ENCODE results near the gene AKAIN1.

AKAIN1 gene

DNA sequence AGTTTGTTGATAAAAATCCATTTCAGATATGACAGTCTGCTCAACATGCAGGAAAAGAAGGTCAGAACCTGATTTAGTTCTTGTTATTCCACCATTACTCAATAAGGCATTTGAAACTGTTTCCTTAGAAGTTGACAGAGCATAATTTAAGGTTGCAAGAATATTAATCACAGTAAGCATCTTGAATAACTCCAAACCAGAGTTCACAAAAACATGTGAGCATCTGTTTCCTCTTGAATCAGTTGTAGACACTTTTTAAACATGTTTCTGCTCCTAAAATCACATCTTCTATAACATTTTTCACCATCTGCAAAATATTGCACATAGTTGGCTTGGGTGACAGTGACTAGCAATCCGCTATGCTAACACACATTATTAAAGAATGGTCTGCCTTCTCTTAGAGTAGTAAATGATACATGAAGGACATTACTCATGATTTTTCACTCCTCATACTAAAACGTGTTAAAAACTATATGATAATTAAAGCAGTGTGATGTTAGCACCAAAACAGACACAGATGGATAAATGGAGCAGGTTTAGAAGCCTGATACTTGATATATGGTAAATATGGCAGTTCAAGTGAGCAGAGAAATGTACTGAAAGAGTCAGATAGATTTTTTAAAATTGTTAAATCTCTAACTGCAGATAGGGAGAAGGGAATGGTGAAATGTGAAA is 30.3 kb downstream of the AKAIN1 start:
- Histone ChIP-seq H3K4me3 (ENCODE audit: low read length) (no peak overlapping the region), H3K9ac (ENCODE audit: low read length) (no peak overlapping the region), H3K4me2 (ENCODE audit: low read depth, low read length) (no peak overlapping the region), H3K9me3 (replicated peaks; ENCODE audit: insufficient read depth, low read length) (no peaks in the 10 kb centered on the region), H3F3A (ENCODE audit: insufficient read depth, low read length) (no peaks in the 10 kb centered on the region), H2AFZ (ENCODE audit: low read length) (no peak overlapping the region), H3K4me1 (ENCODE audit: low read length) (no peaks in the 10 kb centered on the region), H3K27ac (ENCODE audit: low read length) (no peak overlapping the region), H4K20me1 (ENCODE audit: insufficient read depth, low read length) (no peaks in the 10 kb centered on the region), H3K79me2 (ENCODE audit: low read length) (no peaks in the 10 kb centered on the region), H3K9me2 (replicated peaks; ENCODE audit: insufficient read depth, low read length) (no peaks in the 10 kb centered on the region), H3K27me3 (replicated peaks; ENCODE audit: insufficient read depth, low read length) (no peaks in the 10 kb centered on the region), H3K36me3 (replicated peaks; ENCODE audit: insufficient read depth, low read length) (no peaks in the 10 kb centered on the region)
- no peak for DNase-seq
- TF ChIP-seq EZH2 (optimal IDR thresholded peaks at IDR 0.05; ENCODE audit: low read depth, low read length), result no peak
- TF ChIP-seq, protein P1, sequence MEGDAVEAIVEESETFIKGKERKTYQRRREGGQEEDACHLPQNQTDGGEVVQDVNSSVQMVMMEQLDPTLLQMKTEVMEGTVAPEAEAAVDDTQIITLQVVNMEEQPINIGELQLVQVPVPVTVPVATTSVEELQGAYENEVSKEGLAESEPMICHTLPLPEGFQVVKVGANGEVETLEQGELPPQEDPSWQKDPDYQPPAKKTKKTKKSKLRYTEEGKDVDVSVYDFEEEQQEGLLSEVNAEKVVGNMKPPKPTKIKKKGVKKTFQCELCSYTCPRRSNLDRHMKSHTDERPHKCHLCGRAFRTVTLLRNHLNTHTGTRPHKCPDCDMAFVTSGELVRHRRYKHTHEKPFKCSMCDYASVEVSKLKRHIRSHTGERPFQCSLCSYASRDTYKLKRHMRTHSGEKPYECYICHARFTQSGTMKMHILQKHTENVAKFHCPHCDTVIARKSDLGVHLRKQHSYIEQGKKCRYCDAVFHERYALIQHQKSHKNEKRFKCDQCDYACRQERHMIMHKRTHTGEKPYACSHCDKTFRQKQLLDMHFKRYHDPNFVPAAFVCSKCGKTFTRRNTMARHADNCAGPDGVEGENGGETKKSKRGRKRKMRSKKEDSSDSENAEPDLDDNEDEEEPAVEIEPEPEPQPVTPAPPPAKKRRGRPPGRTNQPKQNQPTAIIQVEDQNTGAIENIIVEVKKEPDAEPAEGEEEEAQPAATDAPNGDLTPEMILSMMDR (IDR thresholded peaks at IDR 0.05; ENCODE audit: low read length), result no peak

DNA sequence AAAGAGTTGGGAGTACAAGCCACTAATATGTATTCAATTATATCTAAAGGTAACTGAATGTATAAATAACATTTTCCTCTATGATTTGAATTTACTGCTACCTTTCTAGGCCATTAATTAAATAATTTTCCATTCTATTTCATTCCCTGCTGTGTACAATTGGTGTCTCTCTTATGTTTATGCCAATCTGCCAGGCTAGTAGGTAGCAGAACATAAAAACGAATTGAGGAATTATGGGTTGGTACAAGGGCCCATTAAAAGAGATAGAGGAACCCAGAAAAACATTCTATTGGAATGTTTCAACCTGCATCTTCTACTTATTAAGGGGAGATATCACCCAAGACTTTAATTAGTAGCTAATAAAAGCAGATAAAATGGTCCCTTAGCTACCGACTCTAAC is 32.2 kb downstream of the AKAIN1 start:
- Histone ChIP-seq H3K27ac (ENCODE audit: low read length) (no peak overlapping the region), H3K4me3 (ENCODE audit: low read length) (no peak overlapping the region), H3K36me3 (replicated peaks; ENCODE audit: insufficient read depth, low read length) (no peaks in the 10 kb centered on the region), H3K27me3 (replicated peaks; ENCODE audit: insufficient read depth, low read length) (no peaks in the 10 kb centered on the region), H4K20me1 (ENCODE audit: insufficient read depth, low read length) (no peaks in the 10 kb centered on the region), H2AFZ (ENCODE audit: low read length) (no peak overlapping the region), H3K4me2 (ENCODE audit: low read depth, low read length) (no peak overlapping the region), H3K9me3 (replicated peaks; ENCODE audit: insufficient read depth, low read length) (no peaks in the 10 kb centered on the region), H3K9ac (ENCODE audit: low read length) (no peak overlapping the region), H3K9me2 (replicated peaks; ENCODE audit: insufficient read depth, low read length) (no peaks in the 10 kb centered on the region), H3K4me1 (ENCODE audit: low read length) (no peaks in the 10 kb centered on the region), H3F3A (ENCODE audit: insufficient read depth, low read length) (no peaks in the 10 kb centered on the region), H3K79me2 (ENCODE audit: low read length) (no peaks in the 10 kb centered on the region)
- TF ChIP-seq EZH2 (optimal IDR thresholded peaks at IDR 0.05; ENCODE audit: low read depth, low read length), result no peak
- TF ChIP-seq, protein P1 (IDR thresholded peaks at IDR 0.05; ENCODE audit: low read length), result no peak
- no peak for DNase-seq

DNA sequence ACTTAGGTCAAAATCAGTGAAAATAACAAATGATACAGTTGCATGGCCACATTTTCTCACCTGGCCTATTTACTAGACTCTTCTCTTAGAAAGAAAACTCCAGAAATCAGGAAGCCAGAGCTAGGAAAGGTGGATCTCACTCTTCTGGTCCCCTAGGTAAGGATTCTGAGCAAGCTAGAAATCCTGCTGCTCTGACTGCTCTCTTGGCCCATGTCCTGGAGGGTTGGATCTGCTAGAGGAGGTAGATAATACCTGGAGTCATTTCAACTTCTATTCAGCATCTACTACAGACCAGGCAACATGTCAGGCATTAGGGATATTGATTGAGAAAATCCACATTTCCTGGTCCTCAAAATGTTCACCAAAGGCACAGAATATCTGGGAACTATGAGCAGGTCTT is 34.9 kb downstream of the AKAIN1 start:
- H3K9me2 ChIP-seq (replicated peaks; ENCODE audit: insufficient read depth, low read length), result no peaks in the 10 kb centered on the region
- H3K4me2 ChIP-seq (ENCODE audit: low read depth, low read length), result no peak overlapping the region
- no peak for DNase-seq
- H3K36me3 ChIP-seq (replicated peaks; ENCODE audit: insufficient read depth, low read length), result no peaks in the 10 kb centered on the region
- no peaks in the 10 kb centered on the region for H3K9me3 ChIP-seq (replicated peaks; ENCODE audit: insufficient read depth, low read length)
- no peaks in the 10 kb centered on the region for H3K79me2 ChIP-seq (ENCODE audit: low read length)
- H3K27me3 ChIP-seq (replicated peaks; ENCODE audit: insufficient read depth, low read length), result no peaks in the 10 kb centered on the region
- no peaks in the 10 kb centered on the region for H3K4me1 ChIP-seq (ENCODE audit: low read length)
- no peak overlapping the region for H2AFZ ChIP-seq (ENCODE audit: low read length)
- no peaks in the 10 kb centered on the region for H4K20me1 ChIP-seq (ENCODE audit: insufficient read depth, low read length)
- H3K9ac ChIP-seq (ENCODE audit: low read length), result no peak overlapping the region
- H3K27ac ChIP-seq (ENCODE audit: low read length), result no peak overlapping the region
- TF ChIP-seq EZH2phosphoT487 (IDR thresholded peaks at IDR 0.05; ENCODE audit: low read length) (no peak), EZH2 (optimal IDR thresholded peaks at IDR 0.05; ENCODE audit: low read depth, low read length) (no peak)
- TF ChIP-seq, protein P1 (IDR thresholded peaks at IDR 0.05; ENCODE audit: low read length), result no peak
- no peaks in the 10 kb centered on the region for H3F3A ChIP-seq (ENCODE audit: insufficient read depth, low read length)
- H3K4me3 ChIP-seq (ENCODE audit: low read length), result no peak overlapping the region
